Measurements from ENCODE around the gene ADCYAP1R1. TPM values are rescaled to one million over a fixed set of nuclear protein-coding genes. Genes with fewer than 3 reads are reported as not detected.

Gene ADCYAP1R1
- total RNA-seq, 1 donor from 2014 or later, result 12.0 TPM

DNA sequence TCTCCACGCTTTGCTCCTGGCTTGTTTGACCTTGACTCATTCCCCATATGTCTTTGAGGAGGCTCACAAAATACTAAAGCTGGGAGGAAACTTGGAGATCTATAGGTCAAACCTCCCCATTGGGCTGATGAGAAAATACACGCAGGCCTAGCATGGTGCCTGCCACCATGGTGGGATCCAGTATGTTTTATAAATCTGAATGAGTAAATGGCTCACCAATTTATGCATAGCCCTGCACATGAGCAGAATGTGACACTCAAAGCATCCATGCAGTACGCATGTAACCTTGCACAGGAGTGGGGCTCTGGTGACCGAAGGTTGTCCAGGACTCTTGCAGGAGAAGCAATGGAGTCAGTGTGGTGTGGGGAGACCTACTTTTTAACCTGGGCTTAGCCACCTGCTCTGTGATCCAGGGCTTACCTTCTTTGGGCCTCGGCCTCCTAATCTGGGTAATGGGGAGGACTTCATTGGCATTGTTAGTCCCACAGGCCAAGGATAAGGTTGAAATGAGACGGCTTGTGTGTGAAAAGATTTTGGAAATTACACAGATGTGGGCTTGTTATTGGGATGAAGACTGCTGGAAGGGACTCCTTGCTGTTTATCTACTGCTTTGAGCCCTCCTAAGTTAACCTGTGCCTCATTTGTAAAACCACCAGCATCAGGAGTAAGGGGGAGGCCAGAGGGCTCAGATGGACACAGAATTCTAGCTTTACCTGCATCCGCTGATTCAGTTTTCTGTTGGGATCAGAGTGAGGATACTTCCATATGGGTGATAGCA, 58.4 kb downstream of the ADCYAP1R1 start:
- DNase-seq (ENCODE audit: extremely low spot score in 2 of 2), result peak; percentile 82 to 83
- Histone ChIP-seq H3K27ac (no peak overlapping the region), H3K27me3 (no peaks in the 10 kb centered on the region), H3K4me1 (no peaks in the 10 kb centered on the region), H3K9me3 (no peaks in the 10 kb centered on the region), H3K36me3 (no peaks in the 10 kb centered on the region), H3K4me3 (no peak overlapping the region)
- no peak for TF ChIP-seq POLR2AphosphoS5 (IDR thresholded peaks at IDR 0.05; ENCODE audit: insufficient read depth in 1 of 2, low read depth in 1 of 2)
- intact Hi-C loops (cut with DNase I), result no loop called here

- no peaks in the 10 kb centered on the region for H3K9me3 ChIP-seq
- peak; percentile 67 to 83 for DNase-seq (ENCODE audit: extremely low spot score in 2 of 2)
- H3K36me3 ChIP-seq, result no peaks in the 10 kb centered on the region
- H3K4me1 ChIP-seq, result no peaks in the 10 kb centered on the region
- TF ChIP-seq POLR2A (IDR thresholded peaks at IDR 0.05) (no peak), POLR2AphosphoS5 (IDR thresholded peaks at IDR 0.05; ENCODE audit: insufficient read depth in 1 of 2, low read depth in 1 of 2) (no peak)
- TF ChIP-seq, protein P1, sequence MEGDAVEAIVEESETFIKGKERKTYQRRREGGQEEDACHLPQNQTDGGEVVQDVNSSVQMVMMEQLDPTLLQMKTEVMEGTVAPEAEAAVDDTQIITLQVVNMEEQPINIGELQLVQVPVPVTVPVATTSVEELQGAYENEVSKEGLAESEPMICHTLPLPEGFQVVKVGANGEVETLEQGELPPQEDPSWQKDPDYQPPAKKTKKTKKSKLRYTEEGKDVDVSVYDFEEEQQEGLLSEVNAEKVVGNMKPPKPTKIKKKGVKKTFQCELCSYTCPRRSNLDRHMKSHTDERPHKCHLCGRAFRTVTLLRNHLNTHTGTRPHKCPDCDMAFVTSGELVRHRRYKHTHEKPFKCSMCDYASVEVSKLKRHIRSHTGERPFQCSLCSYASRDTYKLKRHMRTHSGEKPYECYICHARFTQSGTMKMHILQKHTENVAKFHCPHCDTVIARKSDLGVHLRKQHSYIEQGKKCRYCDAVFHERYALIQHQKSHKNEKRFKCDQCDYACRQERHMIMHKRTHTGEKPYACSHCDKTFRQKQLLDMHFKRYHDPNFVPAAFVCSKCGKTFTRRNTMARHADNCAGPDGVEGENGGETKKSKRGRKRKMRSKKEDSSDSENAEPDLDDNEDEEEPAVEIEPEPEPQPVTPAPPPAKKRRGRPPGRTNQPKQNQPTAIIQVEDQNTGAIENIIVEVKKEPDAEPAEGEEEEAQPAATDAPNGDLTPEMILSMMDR (IDR thresholded peaks at IDR 0.05), result no peak
- no peak overlapping the region for H3K27ac ChIP-seq
- H3K4me3 ChIP-seq, result no peak overlapping the region
- H3K27me3 ChIP-seq, result no peaks in the 10 kb centered on the region
- intact Hi-C loops (cut with DNase I), result no loop called here
Measured at GRCh38 chr7:31111109-31111451, 59.0 kb downstream of the ADCYAP1R1 start.

GRCh38 chr7:31113660-31114059, 61.6 kb downstream of the ADCYAP1R1 start:
- Histone ChIP-seq H3K27ac (no peak overlapping the region), H3K4me1 (no peaks in the 10 kb centered on the region), H3K9me3 (no peaks in the 10 kb centered on the region), H3K27me3 (no peaks in the 10 kb centered on the region), H3K36me3 (no peaks in the 10 kb centered on the region), H3K4me3 (no peak overlapping the region)
- intact Hi-C loops (cut with DNase I), result no loop called here
- DNase-seq (ENCODE audit: extremely low spot score in 2 of 2), result peak in 1 of 2 donors; percentile 71
- TF ChIP-seq POLR2A (IDR thresholded peaks at IDR 0.05), result no peak
- TF ChIP-seq, protein P1 (IDR thresholded peaks at IDR 0.05), result no peak
- TF ChIP-seq POLR2AphosphoS5 (IDR thresholded peaks at IDR 0.05; ENCODE audit: insufficient read depth in 1 of 2, low read depth in 1 of 2), result no peak

DNA sequence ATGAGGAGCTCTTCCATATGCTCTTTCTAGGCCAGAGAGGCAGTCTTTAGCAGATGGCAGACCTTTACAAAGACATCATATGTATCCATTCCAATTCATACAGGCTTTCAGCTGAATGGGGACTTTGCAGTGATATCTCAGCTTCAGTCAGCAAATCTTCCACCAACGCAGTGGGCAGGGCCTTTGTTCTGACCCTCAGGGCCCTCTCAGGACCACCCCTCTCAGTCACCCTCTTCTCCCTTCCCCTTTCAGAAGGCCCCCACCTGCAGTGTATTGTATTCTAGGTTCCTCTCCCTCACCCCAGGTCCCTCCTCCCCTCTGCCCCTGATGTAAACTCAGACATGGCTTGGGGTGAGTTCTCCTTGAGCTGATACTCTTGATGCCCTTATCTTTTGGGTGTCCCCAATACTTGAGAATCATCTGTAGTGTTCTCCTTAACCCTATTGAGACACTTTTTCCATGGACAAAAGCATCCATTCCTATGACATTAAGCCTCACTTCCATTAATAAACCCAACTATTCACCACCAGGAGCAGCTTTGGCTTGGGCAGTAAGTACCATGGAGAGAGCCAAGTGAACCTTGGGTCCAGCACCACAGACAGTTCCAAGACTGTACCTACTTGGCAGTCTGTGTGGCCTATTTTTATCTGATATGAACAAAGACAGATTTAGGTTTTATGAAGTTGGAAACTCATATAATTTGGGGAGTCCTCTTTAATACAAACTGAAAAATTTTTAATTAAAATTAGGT, 62.7 kb downstream of the ADCYAP1R1 start:
- Histone ChIP-seq H3K9me3 (no peaks in the 10 kb centered on the region), H3K36me3 (no peaks in the 10 kb centered on the region), H3K4me3 (no peak overlapping the region), H3K4me1 (no peaks in the 10 kb centered on the region), H3K27ac (no peak overlapping the region), H3K27me3 (no peaks in the 10 kb centered on the region)
- TF ChIP-seq POLR2A (IDR thresholded peaks at IDR 0.05) (no peak), POLR2AphosphoS5 (IDR thresholded peaks at IDR 0.05; ENCODE audit: insufficient read depth in 1 of 2, low read depth in 1 of 2) (no peak)
- TF ChIP-seq, protein P1 (IDR thresholded peaks at IDR 0.05), result no peak
- peak; percentile 47 to 58 for DNase-seq (ENCODE audit: extremely low spot score in 2 of 2)
- intact Hi-C loops (cut with DNase I), result no loop called here

- Histone ChIP-seq H3K27ac (no peak overlapping the region), H3K27me3 (no peaks in the 10 kb centered on the region), H3K9me3 (no peaks in the 10 kb centered on the region), H3K36me3 (no peaks in the 10 kb centered on the region), H3K4me1 (no peaks in the 10 kb centered on the region), H3K4me3 (no peak overlapping the region)
- DNase-seq (ENCODE audit: extremely low spot score in 2 of 2), result peak in 1 of 2 donors; percentile 74
- TF ChIP-seq POLR2AphosphoS5 (IDR thresholded peaks at IDR 0.05; ENCODE audit: insufficient read depth in 1 of 2, low read depth in 1 of 2), result no peak
- intact Hi-C loops (cut with DNase I), result no loop called here
Measured at GRCh38 chr7:31116615-31117014, 64.5 kb downstream of the ADCYAP1R1 start.

DNA sequence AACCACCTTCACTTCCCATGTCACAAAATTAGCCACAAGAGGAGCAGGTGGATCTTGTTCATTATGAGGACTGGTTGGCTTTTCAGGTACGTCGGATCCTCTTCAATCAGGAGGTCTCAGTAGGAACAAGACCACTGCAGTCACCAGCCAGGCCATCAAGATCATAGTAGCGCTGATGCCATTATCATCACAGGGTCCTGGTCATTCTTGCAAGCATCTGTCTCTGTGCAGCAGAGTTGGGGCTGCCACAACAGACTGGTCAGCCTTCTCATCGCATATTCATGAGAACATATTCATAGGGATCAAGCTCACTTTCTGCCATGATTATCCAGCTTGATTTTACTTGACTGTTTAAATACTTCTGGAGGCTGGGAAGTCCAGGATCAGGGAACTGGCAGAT, 67.1 kb downstream of the ADCYAP1R1 start:
- TF ChIP-seq POLR2AphosphoS5 (IDR thresholded peaks at IDR 0.05; ENCODE audit: insufficient read depth in 1 of 2, low read depth in 1 of 2) (no peak), POLR2A (IDR thresholded peaks at IDR 0.05) (no peak)
- TF ChIP-seq, protein P1 (IDR thresholded peaks at IDR 0.05), result no peak
- no peaks in the 10 kb centered on the region for H3K27me3 ChIP-seq
- H3K36me3 ChIP-seq, result no peaks in the 10 kb centered on the region
- no peaks in the 10 kb centered on the region for H3K9me3 ChIP-seq
- peak in 1 of 2 donors; percentile 52 for DNase-seq (ENCODE audit: extremely low spot score in 2 of 2)
- intact Hi-C loops (cut with DNase I), result no loop called here
- no peaks in the 10 kb centered on the region for H3K4me1 ChIP-seq
- H3K4me3 ChIP-seq, result no peak overlapping the region
- no peak overlapping the region for H3K27ac ChIP-seq
